GM12873 (cell line): ENCODE measurements around the gene PPP1R14C.

ENCODE experiments used
- CTCF ChIP-seq: IDR thresholded peaks from 2 replicates; pipeline ENCODE4 v1.5.1; 2012; ENCODE audit warnings: low read depth, mild to moderate bottlenecking, moderate library complexity, low read length, control low read depth; ENCODE audit not compliant: insufficient read depth; ENCODE audit errors: missing control alignments

The PPP1R14C gene

GRCh38 chr6:150267686-150268561, 125.1 kb downstream of the PPP1R14C start:
- TF ChIP-seq CTCF, result no peak

GRCh38 chr6:150269130-150269856, 126.4 kb downstream of the PPP1R14C start:
- no peak for TF ChIP-seq CTCF

DNA sequence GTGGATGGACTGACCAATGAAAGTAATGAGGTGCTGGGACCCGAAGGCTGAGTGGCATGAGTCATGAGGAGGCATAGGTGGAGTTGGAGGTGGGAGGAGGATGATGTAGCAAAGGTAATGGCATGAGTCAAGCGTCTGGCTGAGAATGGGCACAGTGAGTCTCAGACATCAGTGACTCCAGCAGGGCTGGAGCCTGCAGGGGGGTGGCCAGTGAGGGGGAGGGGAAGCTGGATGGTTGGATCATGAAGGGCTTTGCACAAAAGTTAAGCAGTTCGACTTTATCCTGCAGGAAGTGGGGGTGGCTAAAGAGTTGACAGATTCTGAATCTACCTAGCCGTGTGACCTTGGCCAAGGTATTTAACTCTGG, 127.0 kb downstream of the PPP1R14C start:
- no peak for TF ChIP-seq CTCF

GRCh38 chr6:150270330-150271052, 127.6 kb downstream of the PPP1R14C start:
- no peak for TF ChIP-seq CTCF

DNA sequence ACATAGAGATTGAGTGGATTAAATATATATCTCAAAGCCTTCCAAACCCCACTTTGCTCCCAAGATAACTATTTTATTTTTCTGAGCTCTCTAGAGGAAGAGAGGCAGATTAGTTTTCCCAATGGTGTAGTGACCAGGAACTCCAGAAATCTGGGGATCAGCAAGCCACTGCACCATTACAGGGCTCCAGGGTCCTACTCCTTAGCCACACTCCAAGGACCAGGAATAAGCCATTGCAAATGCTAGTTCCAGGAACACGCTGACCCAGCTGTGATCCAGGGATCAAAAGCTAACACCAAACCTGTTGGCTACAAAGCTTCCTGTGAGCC, 128.3 kb downstream of the PPP1R14C start:
- TF ChIP-seq CTCF, result no peak

GRCh38 chr6:150271501-150272263, 128.8 kb downstream of the PPP1R14C start:
- no peak for TF ChIP-seq CTCF
